ENCODE data around the gene TRIM51.
"Not testable (repeated sequence)": the region's sequence is repeated elsewhere in the genome, so short reads cannot be mapped to it uniquely, and the experiment has no call there.

Gene TRIM51

GRCh38 chr11:55882997-55883396 lies at the start of gene TRIM51:
Gene TRIM51 (plus strand): TSS chr11:55883297. CDS start chr11:55885429, 2,132 bp downstream.
- DNase-seq (ENCODE audit: low read depth in 2 of 2): not testable (repeated sequence)

- DNase-seq (ENCODE audit: low read depth in 2 of 2): no peak
Observed at GRCh38 chr11:55838452-55838851, 44.6 kb upstream of the TRIM51 start, which contains the start of gene OR5D16. Gene OR5D16 (plus strand): TSS chr11:55838752. CDS start chr11:55838752, 0 bp downstream.

GRCh38 chr11:55847453-55847852 lies 35.6 kb upstream of the TRIM51 start:
- no peak for DNase-seq (ENCODE audit: low read depth in 2 of 2)

- DNase-seq (ENCODE audit: low read depth in 2 of 2): no peak
Observed at GRCh38 chr11:55849037-55849436, 34.1 kb upstream of the TRIM51 start.

GRCh38 chr11:55852141-55852540 lies 31.0 kb upstream of the TRIM51 start:
- DNase-seq (ENCODE audit: low read depth in 2 of 2): no peak

- no peak for DNase-seq (ENCODE audit: low read depth in 2 of 2)
Observed at GRCh38 chr11:55854704-55855103, 28.4 kb upstream of the TRIM51 start.

GRCh38 chr11:55867354-55867753 lies 15.7 kb upstream of the TRIM51 start:
- DNase-seq (ENCODE audit: low read depth in 2 of 2): not testable (repeated sequence)

- not testable (repeated sequence) for DNase-seq (ENCODE audit: low read depth in 2 of 2)
Observed at GRCh38 chr11:55872731-55873130, 10.4 kb upstream of the TRIM51 start.

DNA sequence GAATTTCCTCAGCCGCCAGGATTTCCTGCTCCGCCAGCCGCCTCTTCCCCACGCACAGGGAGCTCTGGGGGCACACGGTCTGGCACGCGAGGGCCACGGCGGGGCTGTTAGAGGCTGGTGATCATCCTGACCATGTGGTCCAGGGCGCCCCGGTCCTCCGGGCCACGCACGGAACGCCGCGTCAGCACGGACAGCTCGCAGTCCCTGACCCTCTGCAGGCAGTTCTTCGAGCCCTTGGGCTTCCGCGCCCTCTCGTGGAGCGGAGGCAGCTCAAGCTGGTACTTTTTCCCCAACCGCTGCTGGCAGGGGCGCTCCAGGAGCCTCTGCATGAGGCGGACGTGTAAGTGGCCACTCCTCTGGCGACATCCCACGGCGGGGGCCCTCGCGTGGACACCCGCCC lies 10.0 kb upstream of the TRIM51 start:
- DNase-seq (ENCODE audit: low read depth in 2 of 2): not testable (repeated sequence)

DNA sequence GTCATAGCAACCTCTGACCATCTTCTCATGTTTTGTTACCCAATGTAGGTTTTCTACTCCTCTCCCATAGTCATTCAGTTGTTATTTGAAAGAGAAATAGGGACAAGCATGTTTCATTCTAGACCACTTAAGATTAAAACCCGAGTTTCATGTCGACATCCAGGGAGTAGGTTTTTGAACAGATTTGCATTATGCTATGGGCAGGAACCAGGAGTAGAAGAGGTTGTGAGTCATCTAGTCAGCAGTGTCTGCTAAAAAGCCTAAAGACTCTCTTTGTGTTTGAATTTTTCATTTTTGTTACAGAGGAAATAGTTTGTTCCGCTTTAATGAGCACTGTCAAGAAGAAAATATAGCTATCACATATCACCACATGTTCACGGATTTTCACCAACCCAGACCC lies 1.9 kb downstream of the TRIM51 start:
- DNase-seq (ENCODE audit: low read depth in 2 of 2): not testable (repeated sequence)

DNA sequence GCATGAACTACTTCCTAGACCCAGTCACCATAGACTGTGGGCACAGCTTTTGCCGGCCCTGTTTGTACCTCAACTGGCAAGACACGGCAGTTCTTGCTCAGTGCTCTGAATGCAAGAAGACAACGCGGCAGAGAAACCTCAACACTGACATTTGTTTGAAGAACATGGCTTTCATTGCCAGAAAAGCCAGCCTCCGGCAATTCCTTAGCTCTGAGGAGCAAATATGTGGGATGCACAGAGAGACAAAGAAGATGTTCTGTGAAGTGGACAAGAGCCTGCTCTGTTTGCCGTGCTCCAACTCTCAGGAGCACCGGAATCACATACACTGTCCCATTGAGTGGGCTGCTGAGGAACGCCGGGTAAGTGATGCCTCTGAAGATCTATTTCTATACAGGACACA lies 2.4 kb downstream of the TRIM51 start:
- not testable (repeated sequence) for DNase-seq (ENCODE audit: low read depth in 2 of 2)

DNA sequence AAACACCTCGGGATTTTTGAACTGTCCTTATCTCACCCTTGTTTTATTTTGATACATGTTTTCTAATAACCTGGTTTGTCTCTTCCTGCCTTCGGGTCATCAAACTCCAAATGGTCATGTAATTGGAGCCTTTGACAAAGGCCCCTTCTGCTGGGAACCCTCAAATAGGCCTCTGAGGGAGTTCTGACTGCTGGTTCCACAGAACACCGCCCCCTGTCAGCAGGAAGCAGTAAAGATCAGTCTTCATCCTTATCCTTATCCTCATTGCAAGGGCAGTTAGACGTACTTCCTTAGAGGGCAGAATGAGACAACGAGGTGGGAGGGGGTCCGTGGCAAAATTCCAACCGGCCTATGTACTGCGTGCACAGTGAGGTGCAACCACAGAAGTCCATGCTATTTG lies 12.1 kb downstream of the TRIM51 start:
- no peak for DNase-seq (ENCODE audit: low read depth in 2 of 2)

DNA sequence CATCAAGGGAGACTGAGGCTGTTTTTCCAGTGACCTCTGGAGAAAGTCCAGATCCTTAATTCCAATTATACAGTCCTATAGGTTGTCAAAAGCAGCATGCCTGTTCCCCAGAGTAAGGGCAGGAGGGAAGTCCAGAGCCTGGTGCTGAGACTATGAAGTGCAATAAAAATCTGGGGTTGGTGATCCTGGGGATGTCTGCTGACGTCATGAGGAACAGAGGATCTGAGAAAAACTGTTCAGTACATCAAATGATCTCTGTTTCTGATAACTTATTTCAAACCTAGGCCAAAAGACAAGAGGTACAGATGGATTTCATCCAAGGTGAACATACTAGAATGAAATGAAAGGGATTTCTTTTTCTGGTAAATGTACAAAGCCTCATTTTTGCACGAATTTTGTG lies 19.2 kb downstream of the TRIM51 start:
- DNase-seq (ENCODE audit: low read depth in 2 of 2): no peak

DNA sequence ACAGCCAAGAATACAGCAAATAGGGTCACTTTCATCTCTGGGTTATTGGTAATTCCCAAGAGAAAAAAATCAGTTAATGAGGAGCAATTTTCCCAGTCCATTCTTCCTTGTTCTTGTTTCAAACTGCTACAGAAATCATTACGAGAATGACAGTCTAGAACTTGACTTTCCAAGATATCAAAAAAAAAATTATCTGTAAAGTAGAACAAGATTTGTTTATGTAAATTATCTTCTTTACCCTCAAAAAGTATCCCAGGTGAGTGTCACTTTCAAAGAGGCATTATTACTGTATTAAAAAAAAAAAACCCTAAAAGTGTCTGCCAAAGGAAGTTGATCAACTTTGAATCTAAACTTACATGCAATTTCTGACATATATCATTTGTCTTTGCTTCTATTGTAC lies 31.4 kb downstream of the TRIM51 start, which contains the start of gene OR5W2:
OR5W2 (minus strand) TSS at position 101 of the 400 bp plus-strand sequence; CDS start at position 101, 0 bp downstream.
- DNase-seq (ENCODE audit: low read depth in 2 of 2): no peak

GRCh38 chr11:55920537-55920936 lies 37.4 kb downstream of the TRIM51 start:
- no peak for DNase-seq (ENCODE audit: low read depth in 2 of 2)

GRCh38 chr11:55936300-55936699 lies 53.2 kb downstream of the TRIM51 start, which contains the start of gene OR5I1:
Gene OR5I1 (minus strand): TSS chr11:55936400. CDS start chr11:55936400, 0 bp downstream.
- no peak for DNase-seq (ENCODE audit: low read depth in 2 of 2)

Measured in stimulated activated CD4-positive, alpha-beta T cell treated with anti-CD3 and anti-CD28 coated beads, Interleukin-4, amount 100 ng/mL, for 48 hours (primary cell).